Thyroid gland (tissue), 4 donors: ENCODE measurements around the gene TMEM212.

Experiments
- POLR2A ChIP-seq, 2 donors: fragments of 450-650 bp; IDR thresholded peaks; one replicate each; pipeline ENCODE4 v1.6.1; 2017; ENCODE audit warnings: antibody characterized with exemption in 2 of 2, mild to moderate bottlenecking in 2 of 2, moderate library complexity in 1 of 2
- TF ChIP-seq, protein P1 (sequence below), 6 experiments: fragments of 200-600 bp in 3 of 6; fragments of 450-650 bp in 3 of 6; sonication (generic) in 3 of 6; IDR thresholded peaks; one replicate each; pipeline ENCODE4 v1.5.1; 2016 to 2019; ENCODE audit warnings: antibody characterized with exemption in 6 of 6, mild to moderate bottlenecking in 2 of 6, inconsistent platforms in 1 of 6, moderate library complexity in 1 of 6

DNA sequence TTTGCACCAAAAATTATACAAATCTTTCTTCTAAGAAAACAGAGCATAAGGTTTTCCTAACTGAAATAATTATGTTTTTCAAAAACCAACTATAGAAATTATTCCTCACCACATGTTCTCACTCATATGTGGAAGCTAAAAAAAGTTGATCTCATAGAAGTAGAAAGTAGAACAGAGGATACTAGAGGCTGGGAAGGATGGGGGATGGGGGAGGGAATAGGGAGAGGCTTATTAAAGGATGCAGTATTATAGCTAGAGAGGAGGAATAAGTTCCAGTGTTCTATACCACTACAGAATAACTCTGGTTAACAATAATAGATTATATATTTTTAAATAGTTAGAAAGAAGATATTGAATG, 12.7 kb upstream of the TMEM212 start:
- TF ChIP-seq, protein P1, sequence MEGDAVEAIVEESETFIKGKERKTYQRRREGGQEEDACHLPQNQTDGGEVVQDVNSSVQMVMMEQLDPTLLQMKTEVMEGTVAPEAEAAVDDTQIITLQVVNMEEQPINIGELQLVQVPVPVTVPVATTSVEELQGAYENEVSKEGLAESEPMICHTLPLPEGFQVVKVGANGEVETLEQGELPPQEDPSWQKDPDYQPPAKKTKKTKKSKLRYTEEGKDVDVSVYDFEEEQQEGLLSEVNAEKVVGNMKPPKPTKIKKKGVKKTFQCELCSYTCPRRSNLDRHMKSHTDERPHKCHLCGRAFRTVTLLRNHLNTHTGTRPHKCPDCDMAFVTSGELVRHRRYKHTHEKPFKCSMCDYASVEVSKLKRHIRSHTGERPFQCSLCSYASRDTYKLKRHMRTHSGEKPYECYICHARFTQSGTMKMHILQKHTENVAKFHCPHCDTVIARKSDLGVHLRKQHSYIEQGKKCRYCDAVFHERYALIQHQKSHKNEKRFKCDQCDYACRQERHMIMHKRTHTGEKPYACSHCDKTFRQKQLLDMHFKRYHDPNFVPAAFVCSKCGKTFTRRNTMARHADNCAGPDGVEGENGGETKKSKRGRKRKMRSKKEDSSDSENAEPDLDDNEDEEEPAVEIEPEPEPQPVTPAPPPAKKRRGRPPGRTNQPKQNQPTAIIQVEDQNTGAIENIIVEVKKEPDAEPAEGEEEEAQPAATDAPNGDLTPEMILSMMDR (IDR thresholded peaks at IDR 0.05), result no peak
- TF ChIP-seq POLR2A (IDR thresholded peaks at IDR 0.05), result no peak
